ENCODE measurements around the gene PTPRN2. TPM values are rescaled to one million over a fixed set of nuclear protein-coding genes. Genes with fewer than 3 reads are reported as not detected.

Gene PTPRN2
- total and polyA plus RNA-seq, 2 of the 13 experiments (the other 11 are each of a cell fraction or from before 2014, with no cell fraction given) = 2.5 to 24.2 TPM

- no peak overlapping the region for H3K9ac ChIP-seq (ENCODE audit: insufficient read depth, low read depth, low read length)
- H3K4me1 ChIP-seq (ENCODE audit: insufficient read depth, low read length) = no peaks in the 10 kb centered on the region
- no peak overlapping the region for H2AFZ ChIP-seq (ENCODE audit: low read length)
- H3K4me2 ChIP-seq (ENCODE audit: low read depth, low read length) = no peak overlapping the region
- intact Hi-C loops (cut with micrococcal nuclease; ENCODE audit: unreplicated experiment) = no loop called here
- DNase-seq (ENCODE audit: low spot score) = no peak
- no peak overlapping the region for H3K27ac ChIP-seq (ENCODE audit: extremely low read length, insufficient read depth, low read length)
- no peaks in the 10 kb centered on the region for H3K79me2 ChIP-seq (ENCODE audit: insufficient read depth, low read length)
- BruUV-seq (replicated peaks) = no TSS peak
- H3K4me3 ChIP-seq (replicated peaks in 1 of 3; ENCODE audit: insufficient read depth in 1 of 3, low read depth in 2 of 3, low read length in 3 of 3) = no peak overlapping the region
- peak; percentile 69 to 83; a peak in 3 of 4 replicates for TF ChIP-seq MAFK (conservative IDR thresholded peaks at IDR 0.05 in 1 of 2, IDR thresholded peaks at IDR 0.05 in 1 of 2; ENCODE audit: low read length in 2 of 2)
- no peak for TF ChIP-seq GLMP (CRISPR knock-in tag; IDR thresholded peaks at IDR 0.05; ENCODE audit: borderline replicate concordance)
- peak; percentile 77 for TF ChIP-seq MAFF (IDR thresholded peaks at IDR 0.05; ENCODE audit: low read depth, low read length)
- ATAC-seq = no peak
- in situ Hi-C loops (cut with HindIII; ENCODE audit: extremely low pct_ligation_motif_present, low pct_unique_long_range_greater_than_20kb) = no loop called here
- H3K36me3 ChIP-seq (replicated peaks in 1 of 2; ENCODE audit: control insufficient read depth in 1 of 2, insufficient read depth in 2 of 2, low read length in 2 of 2) = no peaks in the 10 kb centered on the region; a peak in 3 of 5 replicates
- H3K27me3 ChIP-seq (ENCODE audit: control insufficient read depth in 1 of 2, insufficient read depth in 2 of 2, low read length in 2 of 2) = no peaks in the 10 kb centered on the region
- ChIA-PET CTCF (ENCODE audit: low intra/inter-chr PET ratio, low total read pairs) (no interaction called here), POLR2A (no interaction called here)
- 86% methylated on average over 4 of the region's 4 CpGs for WGBS (ENCODE audit: low lambda C conversion rate)
- no peak for FAIRE-seq
- H3K9me3 ChIP-seq (ENCODE audit: low read length) = no peaks in the 10 kb centered on the region
- H4K20me1 ChIP-seq (ENCODE audit: insufficient read depth, low read length) = peaks cover 2% of the 10 kb centered on the region; the same call in 1 of the 2 replicates
These were observed 420.2 kb downstream of the PTPRN2 start for GRCh38 chr7:158167373-158167772.

DNA sequence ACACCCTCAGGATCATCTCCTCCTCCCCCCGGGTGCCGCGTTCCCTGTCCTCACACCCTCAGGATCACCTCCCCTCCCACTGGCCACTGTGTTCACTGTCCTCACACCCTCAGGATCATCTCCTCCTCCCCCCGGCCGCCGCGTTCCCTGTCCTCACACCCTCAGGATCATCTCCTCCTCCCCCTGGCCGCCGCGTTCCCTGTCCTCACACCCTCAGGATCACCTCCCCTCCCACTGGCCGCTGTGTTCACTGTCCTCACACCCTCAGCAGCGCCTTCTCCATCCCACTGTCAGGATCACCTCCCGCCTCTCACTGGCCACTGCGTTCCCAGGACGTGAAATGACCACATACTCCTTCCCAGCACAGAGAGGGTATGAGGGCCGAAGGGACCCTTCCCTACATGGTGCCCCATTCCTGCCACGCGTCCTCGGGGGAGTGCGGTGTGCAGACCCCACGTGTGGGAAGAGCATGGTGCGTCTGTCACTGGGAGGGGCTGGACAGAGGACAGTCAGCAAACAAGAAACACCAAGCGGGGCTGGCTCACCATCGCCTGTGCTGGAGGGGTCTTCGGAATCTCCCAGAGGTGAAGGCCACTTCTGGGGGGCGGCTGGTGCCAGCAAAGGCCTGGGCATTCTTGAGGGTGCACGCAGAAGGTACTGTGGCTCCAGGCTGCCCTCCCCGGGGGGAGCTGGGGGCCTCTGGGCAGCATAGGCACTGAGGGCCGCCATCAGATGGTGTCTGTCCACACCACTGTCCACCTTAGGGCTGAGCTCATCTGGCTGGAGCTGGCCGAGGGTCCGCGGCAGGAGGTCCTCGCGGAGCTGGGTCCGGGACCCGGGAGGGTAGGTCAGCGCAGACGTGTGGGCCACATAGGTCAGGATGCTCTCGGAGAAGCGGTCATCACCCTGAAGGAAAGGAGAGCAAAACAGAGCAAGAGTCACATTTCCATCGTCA lies 421.0 kb downstream of the PTPRN2 start:
- H3K27me3 ChIP-seq (ENCODE audit: control insufficient read depth in 1 of 2, insufficient read depth in 2 of 2, low read length in 2 of 2) = no peaks in the 10 kb centered on the region
- no peaks in the 10 kb centered on the region; a peak in 3 of 5 replicates for H3K36me3 ChIP-seq (replicated peaks in 1 of 2; ENCODE audit: control insufficient read depth in 1 of 2, insufficient read depth in 2 of 2, low read length in 2 of 2)
- no peaks in the 10 kb centered on the region for H3K9me3 ChIP-seq (ENCODE audit: low read length)
- H3K4me1 ChIP-seq (ENCODE audit: insufficient read depth, low read length) = peaks cover 5% of the 10 kb centered on the region
- no peak overlapping the region for H3K4me3 ChIP-seq (replicated peaks in 1 of 3; ENCODE audit: insufficient read depth in 1 of 3, low read depth in 2 of 3, low read length in 3 of 3)
- ChIA-PET CTCF (ENCODE audit: low intra/inter-chr PET ratio, low total read pairs) (no interaction called here), POLR2A (no interaction called here)
- FAIRE-seq = no peak
- no peaks in the 10 kb centered on the region for H4K20me1 ChIP-seq (ENCODE audit: insufficient read depth, low read length)
- H3K9ac ChIP-seq (ENCODE audit: insufficient read depth, low read depth, low read length) = no peak overlapping the region
- BruUV-seq (replicated peaks) = no TSS peak
- ATAC-seq = no peak
- intact Hi-C loops (cut with micrococcal nuclease; ENCODE audit: unreplicated experiment) (no loop called here), in situ Hi-C loops (cut with HindIII; ENCODE audit: extremely low pct_ligation_motif_present, low pct_unique_long_range_greater_than_20kb) (no loop called here)
- DNase-seq (ENCODE audit: low spot score) = no peak
- WGBS (ENCODE audit: low lambda C conversion rate) = 89% methylated on average over 37 of the region's 41 CpGs
- H3K27ac ChIP-seq (ENCODE audit: extremely low read length, insufficient read depth, low read length) = no peak overlapping the region
- H3K4me2 ChIP-seq (ENCODE audit: low read depth, low read length) = no peak overlapping the region
- no peaks in the 10 kb centered on the region for H3K79me2 ChIP-seq (ENCODE audit: insufficient read depth, low read length)
- no peak overlapping the region for H2AFZ ChIP-seq (ENCODE audit: low read length)
- TF ChIP-seq GATA4 (IDR thresholded peaks at IDR 0.05; ENCODE audit: borderline replicate concordance, low read depth) (no peak), NAIF1 (CRISPR knock-in tag; IDR thresholded peaks at IDR 0.05; ENCODE audit: borderline replicate concordance) (no peak), SMAD3 (CRISPR knock-in tag; IDR thresholded peaks at IDR 0.05) (no peak), ZNF530 (CRISPR knock-in tag; IDR thresholded peaks at IDR 0.05; ENCODE audit: low read depth) (no peak), MTF2 (CRISPR knock-in tag; IDR thresholded peaks at IDR 0.05; ENCODE audit: borderline replicate concordance) (no peak), GABPA (IDR thresholded peaks at IDR 0.05; ENCODE audit: low read depth, low read length) (no peak), GABPA (CRISPR knock-in tag; IDR thresholded peaks at IDR 0.05; ENCODE audit: low read depth) (no peak), KDM1A (CRISPR knock-in tag; IDR thresholded peaks at IDR 0.05) (no peak), ZNF777 (CRISPR knock-in tag; IDR thresholded peaks at IDR 0.05) (no peak), ZBTB38 (CRISPR knock-in tag; IDR thresholded peaks at IDR 0.05) (no peak), GZF1 (CRISPR knock-in tag; IDR thresholded peaks at IDR 0.05) (no peak)
- TF ChIP-seq, protein P1, sequence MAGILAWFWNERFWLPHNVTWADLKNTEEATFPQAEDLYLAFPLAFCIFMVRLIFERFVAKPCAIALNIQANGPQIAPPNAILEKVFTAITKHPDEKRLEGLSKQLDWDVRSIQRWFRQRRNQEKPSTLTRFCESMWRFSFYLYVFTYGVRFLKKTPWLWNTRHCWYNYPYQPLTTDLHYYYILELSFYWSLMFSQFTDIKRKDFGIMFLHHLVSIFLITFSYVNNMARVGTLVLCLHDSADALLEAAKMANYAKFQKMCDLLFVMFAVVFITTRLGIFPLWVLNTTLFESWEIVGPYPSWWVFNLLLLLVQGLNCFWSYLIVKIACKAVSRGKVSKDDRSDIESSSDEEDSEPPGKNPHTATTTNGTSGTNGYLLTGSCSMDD (CRISPR knock-in tag; IDR thresholded peaks at IDR 0.05) = no peak
